Pancreas (tissue), 10 donors: ENCODE measurements around the gene CHRNA4. TPM values are rescaled to one million over a fixed set of nuclear protein-coding genes. Genes with fewer than 3 reads are reported as not detected.

Experiments used
- ATAC-seq, 4 donors: fragments of 200-7000 bp; cut with Tn5 transposase; one replicate each; pipeline versions ENCODE4 v1.8.0 to v1.9.1; 2020; ENCODE audit warnings: mild to moderate bottlenecking in 4 of 4, moderate library complexity in 4 of 4
- DNase-seq, 6 donors: peaks; one replicate each; pipeline ENCODE4 v3.0.0-alpha.2; 2020
- FAIRE-seq: peaks from 2 replicates; lab custom pipeline; 2012; peaks lifted over from hg19 to GRCh38; lab: Jason Lieb, UNC
- H3K27ac ChIP-seq, 4 donors: fragments of 200-600 bp; sonication (generic); 1 replicate in 3 of 4; 2 replicates in 1 of 4; pipeline versions ENCODE4 v1.5.0 to v1.8.0; 2020
- H3K27me3 ChIP-seq, 4 donors: fragments of 200-600 bp; one replicate each; pipeline ENCODE4 v1.8.0; 2021
- H3K36me3 ChIP-seq, 3 donors: fragments of 200-600 bp; sonication (generic) in 1 of 3; one replicate each; pipeline versions ENCODE4 v1.5.0 to v1.8.0; 2020 to 2021
- H3K4me1 ChIP-seq, 3 donors: fragments of 200-600 bp; one replicate each; pipeline ENCODE4 v1.8.0; 2021
- H3K4me3 ChIP-seq, 4 donors: fragments of 200-600 bp; sonication (generic) in 2 of 4; one replicate each; pipeline versions ENCODE4 v1.5.0 to v1.8.0; 2020 to 2021
- H3K9me3 ChIP-seq, 4 donors: fragments of 200-600 bp; one replicate each; pipeline ENCODE4 v1.8.0; 2021
- WGBS, 2 donors: extraction: QIAGEN DNeasy Blood & Tissue Kit; methylation state at CpG; one replicate each; pipeline ENCODE4 v1.1.7; 2013; 5-methylcytosine and 5-hydroxymethylcytosine counted together
- intact Hi-C, 3 donors: fragments of 100-400 bp; cut with DNase I; formaldehyde crosslinking; loops; one replicate each; pipeline versions ENCODE4 v1.11.1 to v1.14.2; 2022
- polyA plus RNA-seq, 2 donors: library from polyadenylated mRNA; stranded (reverse); fragments of 200-250 nt; gene quantifications; one replicate each; pipeline ENCODE4 v1.2.3, GENCODE V29; 2013
- total RNA-seq, 6 donors: library from RNA; stranded (reverse); fragmentation: NEBNext Ultra II Directional in 4 of 6; extraction: Animal tissue kit (Norgen Biotek cat#: 25700) in 4 of 6; gene quantifications; one replicate each; pipeline versions ENCODE4 v1.2.1 to v1.2.4, GENCODE V29; 2021 to 2023
- TF ChIP-seq, protein P1 (sequence below), 4 donors: fragments of 200-600 bp; sonication (generic) in 3 of 4; IDR thresholded peaks; one replicate each; pipeline versions ENCODE4 v1.5.0 to v1.8.0; 2021; ENCODE audit warnings: antibody characterized with exemption in 4 of 4
- donor health status: healthy with polysubstance abuse.
- donor health status: DM: no; HTN: no; CAD: no; lungs with moderate emphysema.
- donor health status: DM: no; HTN: no; CAD: no.
- donor health status: control.
- donor health status: control.
- donor health status: Bipolar disorder and iron deficiency.
- donor health status: DM: yes; HTN: yes; CAD: no.
- donor health status: DM: no; HTN: no; CAD: no.
- donor health status: DM: no; HTN: no; CAD: no.
- donor health status: DM: yes; HTN: yes; CAD: no.

The CHRNA4 gene
- total and polyA plus RNA-seq, 8 donors = 0.02 to 0.47 TPM; not detected in 6

DNA sequence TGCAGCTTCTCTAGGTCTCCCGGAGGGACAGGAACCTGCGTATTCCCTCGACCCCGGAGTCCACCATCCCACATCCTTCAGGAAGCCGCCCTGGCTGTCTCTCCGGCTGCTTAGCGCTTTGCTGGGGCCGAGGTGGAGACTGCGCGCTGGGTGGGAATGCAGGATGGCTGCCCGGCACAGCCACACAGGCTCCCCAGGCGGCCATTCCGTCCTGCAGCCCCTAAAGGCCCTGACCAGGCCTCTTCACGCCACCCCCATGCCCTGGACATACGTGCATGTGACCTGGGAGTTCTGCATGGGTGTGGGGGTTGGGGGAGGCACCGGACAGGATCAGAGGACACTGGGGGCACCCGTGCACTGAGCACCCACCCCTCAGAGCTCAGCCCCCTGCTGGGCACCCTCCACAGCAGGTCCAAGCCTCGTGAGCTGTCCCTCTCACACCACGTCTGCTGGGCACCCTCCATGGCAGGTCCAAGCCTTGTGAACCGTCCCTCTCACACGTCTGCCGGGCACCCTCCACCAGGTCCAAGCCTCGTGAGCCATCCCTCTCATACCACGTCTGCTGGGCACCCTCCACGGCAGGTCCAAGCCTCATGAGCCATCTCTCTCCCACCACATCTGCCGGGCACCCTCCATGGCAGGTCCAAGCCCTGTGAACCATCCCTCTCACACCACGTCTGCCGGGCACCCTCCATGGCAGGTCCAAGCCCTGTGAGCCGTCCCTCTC, 40.4 kb upstream of the CHRNA4 start:
- ATAC-seq (no peak), DNase-seq (peak in 1 of 6 donors; percentile 42), FAIRE-seq (no peak)
- intact Hi-C loops = no loop called here
- H3K27me3 ChIP-seq = no peaks in the 10 kb centered on the region
- no peak overlapping the region for H3K4me3 ChIP-seq
- H3K27ac ChIP-seq = no peak overlapping the region
- TF ChIP-seq, protein P1, sequence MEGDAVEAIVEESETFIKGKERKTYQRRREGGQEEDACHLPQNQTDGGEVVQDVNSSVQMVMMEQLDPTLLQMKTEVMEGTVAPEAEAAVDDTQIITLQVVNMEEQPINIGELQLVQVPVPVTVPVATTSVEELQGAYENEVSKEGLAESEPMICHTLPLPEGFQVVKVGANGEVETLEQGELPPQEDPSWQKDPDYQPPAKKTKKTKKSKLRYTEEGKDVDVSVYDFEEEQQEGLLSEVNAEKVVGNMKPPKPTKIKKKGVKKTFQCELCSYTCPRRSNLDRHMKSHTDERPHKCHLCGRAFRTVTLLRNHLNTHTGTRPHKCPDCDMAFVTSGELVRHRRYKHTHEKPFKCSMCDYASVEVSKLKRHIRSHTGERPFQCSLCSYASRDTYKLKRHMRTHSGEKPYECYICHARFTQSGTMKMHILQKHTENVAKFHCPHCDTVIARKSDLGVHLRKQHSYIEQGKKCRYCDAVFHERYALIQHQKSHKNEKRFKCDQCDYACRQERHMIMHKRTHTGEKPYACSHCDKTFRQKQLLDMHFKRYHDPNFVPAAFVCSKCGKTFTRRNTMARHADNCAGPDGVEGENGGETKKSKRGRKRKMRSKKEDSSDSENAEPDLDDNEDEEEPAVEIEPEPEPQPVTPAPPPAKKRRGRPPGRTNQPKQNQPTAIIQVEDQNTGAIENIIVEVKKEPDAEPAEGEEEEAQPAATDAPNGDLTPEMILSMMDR (IDR thresholded peaks at IDR 0.05) = no peak
- no peaks in the 10 kb centered on the region for H3K36me3 ChIP-seq
- 46 to 57% methylated on average over 26 to 29 of the region's 29 CpGs for WGBS, 2 donors
- no peaks in the 10 kb centered on the region for H3K9me3 ChIP-seq
- H3K4me1 ChIP-seq = no peaks in the 10 kb centered on the region

DNA sequence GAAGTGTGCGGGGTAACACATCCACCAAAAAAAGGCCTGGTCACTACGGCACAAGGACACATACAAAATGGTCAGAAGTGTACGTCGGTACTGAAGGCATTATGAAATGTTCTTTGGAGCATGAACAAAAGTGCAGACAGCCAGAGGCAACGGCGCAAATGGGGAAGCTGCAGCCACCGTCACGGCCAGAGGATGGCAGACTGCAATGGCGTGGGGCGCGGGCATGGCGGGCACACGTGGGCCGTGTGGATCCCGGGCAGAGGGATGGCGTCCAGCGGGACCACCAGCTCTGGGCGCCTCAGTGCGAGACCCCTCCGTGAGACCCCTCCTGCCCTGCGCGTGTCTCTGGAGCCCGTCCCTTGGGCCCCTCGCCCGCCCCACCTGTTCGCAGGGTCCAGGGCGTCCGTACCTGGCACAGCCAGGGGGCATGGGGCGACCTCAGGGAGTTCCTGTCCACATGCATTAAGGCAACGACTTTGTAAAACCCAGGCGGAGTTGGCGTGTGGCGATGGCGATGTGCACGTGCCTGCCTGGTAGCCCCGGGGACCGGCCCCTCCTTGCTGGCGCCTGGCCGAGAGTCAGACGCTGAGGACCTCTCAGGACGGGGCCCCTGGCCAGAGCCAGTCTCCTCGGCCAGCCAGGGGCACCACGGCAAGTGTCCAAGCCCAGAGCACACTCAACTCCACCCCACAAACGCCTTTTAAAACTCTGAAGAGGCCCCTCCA, 39.5 kb upstream of the CHRNA4 start:
- H3K4me1 ChIP-seq = no peaks in the 10 kb centered on the region
- DNase-seq (peak in 2 of 6 donors; percentile 19 to 41), FAIRE-seq (no peak), ATAC-seq (no peak)
- H3K36me3 ChIP-seq = no peaks in the 10 kb centered on the region
- no peaks in the 10 kb centered on the region for H3K27me3 ChIP-seq
- 57 to 70% methylated on average over 44 of the region's 44 CpGs for WGBS, 2 donors
- H3K27ac ChIP-seq = no peak overlapping the region
- intact Hi-C loops = no loop called here
- no peaks in the 10 kb centered on the region for H3K9me3 ChIP-seq
- TF ChIP-seq, protein P1 (IDR thresholded peaks at IDR 0.05) = no peak
- no peak overlapping the region for H3K4me3 ChIP-seq

DNA sequence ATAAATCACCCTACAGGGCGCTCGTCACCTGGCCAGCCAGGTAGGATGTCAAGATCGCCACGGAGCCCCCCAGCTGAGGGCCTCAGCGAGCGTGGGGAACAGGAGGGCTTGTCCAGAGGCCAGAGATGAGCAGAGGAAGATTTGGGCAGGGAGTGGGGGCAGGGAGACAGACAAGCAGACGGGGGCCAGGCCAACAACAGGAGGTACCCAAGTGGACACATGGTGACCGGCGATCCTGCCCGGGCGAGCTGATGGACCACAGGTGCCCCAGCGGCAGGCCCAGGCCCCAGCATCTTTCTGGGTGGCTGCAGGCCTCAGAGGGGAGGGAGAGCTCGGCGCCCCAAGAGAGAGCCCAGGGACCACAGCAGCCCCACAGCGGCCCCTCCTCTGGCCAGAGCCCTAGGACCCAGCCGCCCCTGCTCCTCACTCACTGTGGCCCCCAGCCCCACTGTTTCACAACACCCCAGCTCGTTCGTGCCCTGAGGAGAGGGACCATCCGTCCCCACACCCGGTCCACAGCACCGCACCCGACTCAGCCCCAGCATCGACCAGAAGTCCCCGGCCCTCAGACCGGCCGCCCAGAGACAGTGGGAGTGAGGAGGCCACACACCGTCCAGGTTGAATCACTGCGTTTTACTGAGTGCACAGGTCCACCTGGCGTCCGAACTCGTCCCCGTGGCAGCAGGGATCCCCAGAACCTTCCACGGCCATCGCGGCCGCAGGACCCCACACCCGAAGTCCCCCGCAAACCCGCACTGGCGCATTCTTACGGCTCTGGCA, 38.6 kb upstream of the CHRNA4 start:
- TF ChIP-seq, protein P1 (IDR thresholded peaks at IDR 0.05) = no peak
- WGBS, 2 donors = 56 to 64% methylated on average over 41 of the region's 41 CpGs
- intact Hi-C loops = no loop called here
- Histone ChIP-seq H3K27ac (no peak overlapping the region), H3K4me1 (no peaks in the 10 kb centered on the region), H3K4me3 (no peak overlapping the region), H3K36me3 (no peaks in the 10 kb centered on the region), H3K9me3 (no peaks in the 10 kb centered on the region), H3K27me3 (no peaks in the 10 kb centered on the region)
- ATAC-seq (no peak), DNase-seq (peak in 1 of 6 donors; percentile 51), FAIRE-seq (no peak)

DNA sequence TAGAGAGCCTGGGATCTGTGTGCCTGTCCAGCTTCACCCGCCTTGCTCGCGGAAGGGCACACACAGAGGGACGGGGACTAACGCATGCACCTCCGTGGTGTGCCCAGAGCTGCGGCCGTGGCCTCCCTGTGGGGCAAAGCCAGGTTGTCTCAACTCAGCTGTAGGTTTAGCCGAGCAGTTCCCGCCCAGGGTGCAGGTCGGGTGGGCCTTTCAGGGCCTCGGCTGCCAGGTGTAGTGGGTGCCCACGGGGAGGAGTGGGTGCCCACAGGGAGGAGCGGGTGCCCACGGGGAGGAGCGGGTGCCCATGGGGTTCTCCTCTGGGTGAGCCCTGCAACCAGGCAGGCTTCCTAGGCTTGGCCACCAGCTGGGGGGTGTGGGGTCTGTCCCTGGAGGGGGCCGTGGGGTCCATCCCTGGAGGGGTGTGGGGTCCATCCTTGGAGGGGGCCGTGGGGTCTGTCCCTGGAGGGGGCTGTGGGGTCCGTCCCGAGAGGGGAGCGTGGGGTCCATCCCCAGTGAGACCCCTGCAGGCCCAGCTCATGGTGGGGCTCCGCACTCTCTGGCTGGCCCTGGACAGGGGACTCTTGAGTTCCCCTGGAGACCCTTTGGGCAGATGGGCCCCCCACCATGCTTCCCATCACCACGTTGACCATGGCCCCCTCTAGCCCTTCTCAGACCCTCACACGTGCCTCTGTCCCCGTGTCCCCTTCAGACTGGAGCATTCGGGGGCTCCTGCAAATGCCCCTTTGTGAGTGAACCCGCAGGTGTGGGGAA, 37.8 kb upstream of the CHRNA4 start:
- DNase-seq = peak in 1 of 6 donors; percentile 57
- WGBS, 2 donors = 47 to 70% methylated on average over 23 to 27 of the region's 27 CpGs
- no peaks in the 10 kb centered on the region for H3K27me3 ChIP-seq
- intact Hi-C loops = no loop called here
- no peak overlapping the region for H3K27ac ChIP-seq
- no peak for ATAC-seq
- TF ChIP-seq, protein P1 (IDR thresholded peaks at IDR 0.05) = no peak
- FAIRE-seq = no peak
- H3K9me3 ChIP-seq = no peaks in the 10 kb centered on the region
- H3K36me3 ChIP-seq = no peaks in the 10 kb centered on the region
- H3K4me3 ChIP-seq = no peak overlapping the region
- H3K4me1 ChIP-seq = no peaks in the 10 kb centered on the region
